ENCODE data around the gene TIPARP. TPM values are rescaled to one million over a fixed set of nuclear protein-coding genes. Genes with fewer than 3 reads are reported as not detected.

Gene TIPARP
- total and polyA plus RNA-seq, 2 donors (not counting 1 experiment from before 2014, with no cell fraction given) = 8.6 to 22.1 TPM

DNA sequence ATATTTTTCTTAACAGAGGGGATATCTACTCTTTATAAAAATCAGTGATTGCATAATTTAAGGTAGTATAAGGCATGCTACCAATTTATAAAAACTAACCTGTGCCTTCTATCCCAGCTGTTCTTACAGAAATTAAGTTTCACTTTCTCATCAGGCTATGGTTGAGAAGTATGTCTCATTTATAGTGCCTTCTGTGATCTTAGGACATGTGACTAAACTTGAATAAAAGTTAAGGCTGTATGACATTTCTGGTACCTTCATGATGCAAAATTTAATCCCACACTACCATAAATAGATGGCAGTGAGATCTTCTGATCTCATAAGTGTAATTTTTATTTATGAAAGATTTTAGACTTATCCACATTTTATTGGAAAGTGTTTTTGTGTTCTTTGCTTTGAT is 12.6 kb downstream of the TIPARP start:
- no peak for DNase-seq (ENCODE audit: low read depth in 2 of 2)
- no peak overlapping the region for H2AFZ ChIP-seq (ENCODE audit: low read length)

DNA sequence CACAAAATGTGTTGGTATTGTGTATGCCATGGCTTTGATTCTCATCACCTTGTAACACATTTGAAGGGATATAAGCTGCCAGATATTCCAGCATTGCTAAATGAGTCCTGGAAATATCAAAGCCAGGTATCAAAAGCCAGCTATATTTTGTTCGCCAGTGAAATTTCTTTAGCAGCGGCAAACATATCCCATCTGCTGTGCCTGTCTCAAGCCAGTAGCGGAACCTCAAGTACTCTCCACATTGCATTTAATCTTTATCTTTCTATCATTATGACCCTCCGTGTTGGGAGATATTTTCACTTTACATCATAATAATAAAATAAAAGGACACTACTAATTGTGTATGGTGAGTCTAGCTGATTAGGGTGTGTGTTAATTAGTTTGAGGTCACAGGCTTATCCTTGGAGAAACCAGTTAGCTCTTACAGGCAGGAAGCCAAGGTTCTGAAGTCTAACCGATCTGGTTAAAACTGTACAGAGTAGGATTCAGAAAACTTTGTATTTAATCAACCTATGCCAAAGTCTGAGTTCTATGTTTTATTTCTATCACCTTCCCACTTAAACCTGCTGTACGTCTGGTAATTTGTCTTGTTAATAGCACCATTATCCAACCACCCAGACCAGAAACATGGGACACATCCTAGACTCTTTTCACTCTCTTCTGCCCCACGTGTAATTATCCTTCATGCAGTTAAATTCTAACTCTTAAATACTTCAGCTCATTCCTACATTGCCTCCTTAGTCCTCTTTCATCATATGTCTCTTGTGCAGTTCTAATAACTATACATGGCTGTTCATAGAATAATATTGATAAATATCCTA is 14.5 kb downstream of the TIPARP start:
- H2AFZ ChIP-seq (ENCODE audit: low read length) = no peak overlapping the region
- no peak overlapping the region for H3K9ac ChIP-seq (ENCODE audit: insufficient read depth, low read length)
- peaks cover 83% of the 10 kb centered on the region for H3K79me2 ChIP-seq (ENCODE audit: control insufficient read depth, insufficient read depth, low read length)
- H4K20me1 ChIP-seq (ENCODE audit: control insufficient read depth, extremely low read depth, insufficient read depth, low read length) = no peaks in the 10 kb centered on the region
- peak overlapping the region; percentile 42 for H3K4me2 ChIP-seq (ENCODE audit: extremely low read depth, insufficient read depth, low read length)
- peak overlapping the region in 1 of 4 experiments; percentile 11 for H3K4me3 ChIP-seq (replicated peaks in 1 of 4; ENCODE audit: control extremely low read depth in 1 of 4, insufficient read depth in 1 of 4, low read depth in 3 of 4, low read length in 4 of 4)
- H3K27me3 ChIP-seq (ENCODE audit: control insufficient read depth, insufficient read depth, low read length) = no peaks in the 10 kb centered on the region
- TF ChIP-seq, protein P1, sequence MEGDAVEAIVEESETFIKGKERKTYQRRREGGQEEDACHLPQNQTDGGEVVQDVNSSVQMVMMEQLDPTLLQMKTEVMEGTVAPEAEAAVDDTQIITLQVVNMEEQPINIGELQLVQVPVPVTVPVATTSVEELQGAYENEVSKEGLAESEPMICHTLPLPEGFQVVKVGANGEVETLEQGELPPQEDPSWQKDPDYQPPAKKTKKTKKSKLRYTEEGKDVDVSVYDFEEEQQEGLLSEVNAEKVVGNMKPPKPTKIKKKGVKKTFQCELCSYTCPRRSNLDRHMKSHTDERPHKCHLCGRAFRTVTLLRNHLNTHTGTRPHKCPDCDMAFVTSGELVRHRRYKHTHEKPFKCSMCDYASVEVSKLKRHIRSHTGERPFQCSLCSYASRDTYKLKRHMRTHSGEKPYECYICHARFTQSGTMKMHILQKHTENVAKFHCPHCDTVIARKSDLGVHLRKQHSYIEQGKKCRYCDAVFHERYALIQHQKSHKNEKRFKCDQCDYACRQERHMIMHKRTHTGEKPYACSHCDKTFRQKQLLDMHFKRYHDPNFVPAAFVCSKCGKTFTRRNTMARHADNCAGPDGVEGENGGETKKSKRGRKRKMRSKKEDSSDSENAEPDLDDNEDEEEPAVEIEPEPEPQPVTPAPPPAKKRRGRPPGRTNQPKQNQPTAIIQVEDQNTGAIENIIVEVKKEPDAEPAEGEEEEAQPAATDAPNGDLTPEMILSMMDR (conservative IDR thresholded peaks at IDR 0.05 in 1 of 2, IDR thresholded peaks at IDR 0.05 in 1 of 2; ENCODE audit: low read depth in 1 of 2, low read length in 2 of 2) = no peak
- no peak for TF ChIP-seq EZH2 (IDR thresholded peaks at IDR 0.05; ENCODE audit: low read length, missing control alignments)
- no peaks in the 10 kb centered on the region for H3K36me3 ChIP-seq (ENCODE audit: control insufficient read depth, insufficient read depth, low read length)
- peak overlapping the region; percentile 75 for H3K27ac ChIP-seq (ENCODE audit: insufficient read depth, low read length)
- H3K4me1 ChIP-seq (ENCODE audit: control insufficient read depth, extremely low read depth, insufficient read depth, low read length) = peaks cover 23% of the 10 kb centered on the region
- no peak for DNase-seq (ENCODE audit: low read depth in 2 of 2)
- H3K9me3 ChIP-seq (ENCODE audit: control insufficient read depth, insufficient read depth, low read depth, low read length) = no peaks in the 10 kb centered on the region

More for the DNA sequence above, 12.6 kb downstream of the TIPARP start:
- Histone ChIP-seq H4K20me1 (ENCODE audit: control insufficient read depth, extremely low read depth, insufficient read depth, low read length) (no peaks in the 10 kb centered on the region), H3K36me3 (ENCODE audit: control insufficient read depth, insufficient read depth, low read length) (no peaks in the 10 kb centered on the region), H3K4me1 (ENCODE audit: control insufficient read depth, extremely low read depth, insufficient read depth, low read length) (peaks cover 24% of the 10 kb centered on the region), H3K4me3 (replicated peaks in 1 of 4; ENCODE audit: control extremely low read depth in 1 of 4, insufficient read depth in 1 of 4, low read depth in 3 of 4, low read length in 4 of 4) (no peak overlapping the region), H3K9ac (ENCODE audit: insufficient read depth, low read length) (no peak overlapping the region), H3K27me3 (ENCODE audit: control insufficient read depth, insufficient read depth, low read length) (no peaks in the 10 kb centered on the region), H3K4me2 (ENCODE audit: extremely low read depth, insufficient read depth, low read length) (peak overlapping the region; percentile 52), H3K27ac (ENCODE audit: insufficient read depth, low read length) (no peak overlapping the region), H3K9me3 (ENCODE audit: control insufficient read depth, insufficient read depth, low read depth, low read length) (no peaks in the 10 kb centered on the region), H3K79me2 (ENCODE audit: control insufficient read depth, insufficient read depth, low read length) (peaks cover 91% of the 10 kb centered on the region)
- TF ChIP-seq, protein P1 (conservative IDR thresholded peaks at IDR 0.05 in 1 of 2, IDR thresholded peaks at IDR 0.05 in 1 of 2; ENCODE audit: low read depth in 1 of 2, low read length in 2 of 2) = no peak
- no peak for TF ChIP-seq EZH2 (IDR thresholded peaks at IDR 0.05; ENCODE audit: low read length, missing control alignments)

DNA sequence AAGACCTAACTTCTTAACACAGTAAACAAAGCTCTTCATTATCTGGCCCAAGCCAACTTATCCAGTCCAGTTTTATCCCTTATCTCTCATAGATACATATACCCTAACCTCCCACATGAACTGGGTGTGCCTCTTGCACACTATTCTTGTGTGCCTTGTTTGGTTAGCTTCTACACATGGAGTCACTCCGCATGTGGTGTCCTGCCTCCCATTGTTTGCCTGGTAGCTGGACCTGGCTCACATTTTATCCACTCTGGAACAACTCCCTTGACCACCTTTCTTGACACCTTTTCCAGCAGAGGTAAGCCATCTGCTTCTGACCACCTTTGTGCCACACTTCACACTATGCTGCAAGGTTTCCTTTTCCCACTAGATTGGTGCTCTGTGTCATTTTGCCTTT is 15.2 kb downstream of the TIPARP start:
- Histone ChIP-seq H3K4me3 (replicated peaks in 1 of 4; ENCODE audit: control extremely low read depth in 1 of 4, insufficient read depth in 1 of 4, low read depth in 3 of 4, low read length in 4 of 4) (peak overlapping the region in 1 of 4 experiments; percentile 13), H2AFZ (ENCODE audit: low read length) (no peak overlapping the region), H3K27ac (ENCODE audit: insufficient read depth, low read length) (peak overlapping the region; percentile 75), H4K20me1 (ENCODE audit: control insufficient read depth, extremely low read depth, insufficient read depth, low read length) (no peaks in the 10 kb centered on the region), H3K4me1 (ENCODE audit: control insufficient read depth, extremely low read depth, insufficient read depth, low read length) (peaks cover 23% of the 10 kb centered on the region), H3K9me3 (ENCODE audit: control insufficient read depth, insufficient read depth, low read depth, low read length) (no peaks in the 10 kb centered on the region), H3K36me3 (ENCODE audit: control insufficient read depth, insufficient read depth, low read length) (no peaks in the 10 kb centered on the region), H3K9ac (ENCODE audit: insufficient read depth, low read length) (no peak overlapping the region), H3K4me2 (ENCODE audit: extremely low read depth, insufficient read depth, low read length) (peak overlapping the region; percentile 80), H3K79me2 (ENCODE audit: control insufficient read depth, insufficient read depth, low read length) (peaks cover 77% of the 10 kb centered on the region), H3K27me3 (ENCODE audit: control insufficient read depth, insufficient read depth, low read length) (no peaks in the 10 kb centered on the region)
- TF ChIP-seq EZH2 (IDR thresholded peaks at IDR 0.05; ENCODE audit: low read length, missing control alignments) = no peak
- TF ChIP-seq, protein P1 (conservative IDR thresholded peaks at IDR 0.05 in 1 of 2, IDR thresholded peaks at IDR 0.05 in 1 of 2; ENCODE audit: low read depth in 1 of 2, low read length in 2 of 2) = no peak
- DNase-seq (ENCODE audit: low read depth in 2 of 2) = no peak
